Spleen (tissue), 7 donors: ENCODE data around the gene CLIC5.

Source experiments
- CTCF ChIP-seq, 11 experiments: fragments of 200-600 bp in 7 of 11; fragments of 450-650 bp in 4 of 11; sonication (generic) in 4 of 11; IDR thresholded peaks in 8 of 11; conservative IDR thresholded peaks in 3 of 11; 1 replicate in 7 of 11; 2 replicates in 4 of 11; pipeline versions ENCODE4 v1.4.0 to v1.8.0; 2016 to 2021; ENCODE audit warnings: antibody characterized with exemption in 11 of 11, inconsistent platforms in 4 of 11, mild to moderate bottlenecking in 1 of 11
- POLR2AphosphoS5 ChIP-seq, 3 donors: sonication (generic); formaldehyde crosslinking; IDR thresholded peaks; one replicate each; pipeline ENCODE4 v1.5.1; 2017; ENCODE audit warnings: antibody characterized with exemption in 3 of 3
- donor health status: DM: no; HTN: no; CAD: no; lungs with moderate emphysema.
- donor health status: DM: no; HTN: no; CAD: no.
- donor health status: DM: no; HTN: no; CAD: no.

GRCh38 chr6:45990162-45990561 lies 25.5 kb downstream of the CLIC5 start:
- TF ChIP-seq CTCF (IDR thresholded peaks at IDR 0.05 in 8 of 11, conservative IDR thresholded peaks at IDR 0.05 in 3 of 11) (no peak), POLR2AphosphoS5 (IDR thresholded peaks at IDR 0.05) (no peak)
